Measurements from ENCODE around the gene SCFD2. TPM values are rescaled to one million over a fixed set of nuclear protein-coding genes. Genes with fewer than 3 reads are reported as not detected.

Gene SCFD2
- total and polyA plus RNA-seq, 2 of the 8 experiments (the other 6 are each of a cell fraction or from before 2014, with no cell fraction given): 6.2 to 10.2 TPM

GRCh38 chr4:52957835-52958631 lies 407.8 kb downstream of the SCFD2 start:
- Histone ChIP-seq H4K8ac (ENCODE audit: extremely low read depth, insufficient read depth, low read length) (no peak overlapping the region), H3K23ac (ENCODE audit: insufficient read length) (no peak overlapping the region), H3K56ac (replicated peaks; ENCODE audit: insufficient read length, low read depth, low read length) (no peak overlapping the region), H2BK15ac (ENCODE audit: low read length) (0 out of 2 replicates have a peak overlapping the region, but pooled peaks have one; percentile 5), H3K27ac (ENCODE audit: low read depth, low read length) (no peak overlapping the region), H2AFZ (ENCODE audit: low read length) (no peak overlapping the region), H3K14ac (ENCODE audit: insufficient read length) (no peak overlapping the region), H3K4me2 (ENCODE audit: insufficient read depth in 1 of 2, low read depth in 2 of 2, low read length in 2 of 2) (no peak overlapping the region), H2BK120ac (replicated peaks; ENCODE audit: low read depth, low read length) (no peak overlapping the region), H2BK20ac (ENCODE audit: low read length) (no peak overlapping the region), H3K9me3 (ENCODE audit: insufficient read depth in 2 of 2, low read depth in 1 of 2, low read length in 1 of 2) (no peaks in the 10 kb centered on the region), H3K18ac (ENCODE audit: extremely low read depth, low read length) (no peak overlapping the region), H4K5ac (ENCODE audit: insufficient read length, low read depth, low read length) (no peak overlapping the region), H2BK5ac (ENCODE audit: low read depth, low read length) (no peak overlapping the region), H3K79me1 (ENCODE audit: low read depth, low read length) (no peaks in the 10 kb centered on the region), H4K91ac (replicated peaks; ENCODE audit: insufficient read length, low read length) (no peak overlapping the region), H3K27me3 (replicated peaks in 1 of 4; ENCODE audit: control insufficient read depth in 3 of 4, extremely low read depth in 1 of 4, insufficient read depth in 3 of 4, low read length in 3 of 4) (no peaks in the 10 kb centered on the region), H3K79me2 (ENCODE audit: control insufficient read depth in 1 of 2, insufficient read depth in 2 of 2, low read length in 2 of 2) (no peaks in the 10 kb centered on the region), H4K20me1 (replicated peaks in 1 of 2; ENCODE audit: control insufficient read depth in 1 of 2, insufficient read depth in 2 of 2, low read length in 2 of 2) (no peaks in the 10 kb centered on the region), H2AK5ac (ENCODE audit: low read depth, low read length) (no peak overlapping the region), H2BK12ac (ENCODE audit: low read depth, low read length) (peak overlapping the region; percentile 32; the same call in 1 of the 2 replicates), H3K4me1 (replicated peaks in 1 of 4; ENCODE audit: control insufficient read depth in 3 of 4, insufficient read depth in 4 of 4, low read length in 3 of 4) (peaks cover 0 to 10% (median 3%) of the 10 kb centered on the region in 4 experiments; a peak in 3 of 7 replicates), H3K9ac (replicated peaks in 1 of 4; ENCODE audit: extremely low read depth in 1 of 4, low read depth in 3 of 4, low read length in 3 of 4) (no peak overlapping the region), H3K4me3 (ENCODE audit: extremely low read depth in 1 of 4, insufficient read depth in 2 of 4, low read depth in 3 of 4, low read length in 4 of 4) (no peak overlapping the region), H3K4ac (replicated peaks; ENCODE audit: insufficient read length, low read depth, low read length) (no peak overlapping the region), H3K36me3 (ENCODE audit: control insufficient read depth in 2 of 4, insufficient read depth in 4 of 4, low read length in 3 of 4) (no peaks in the 10 kb centered on the region), H3K23me2 (ENCODE audit: low read depth, low read length) (no peaks in the 10 kb centered on the region)
- no peak for FAIRE-seq
- POLR2A ChIA-PET (ENCODE audit: partially characterized antibody): interaction anchor here (1.4 kb wide), 1 partner anchor 93 kb away, joined by 4 read pairs; no protein-coding TSS in a partner anchor
- DNase-seq (ENCODE audit: low read depth in 1 of 2, low spot score in 2 of 2): no peak
- CTCF ChIA-PET (ENCODE audit: partially characterized antibody): interaction anchor here (0.9 to 2.3 kb wide), 4 partner anchors 15 to 45 kb away, joined by 3 to 6 read pairs (median 5); no protein-coding TSS in a partner anchor
- WGBS, 2 experiments (ENCODE audit: extremely low coverage in 1 of 2, insufficient coverage in 1 of 2, insufficient read length in 1 of 2, insufficient replicate concordance in 2 of 2, low coverage in 1 of 2, low lambda C conversion rate in 2 of 2, missing lambda C conversion rate in 1 of 2): 83% methylated on average over 12 of the region's 12 CpGs; no CpG with 5 or more reads in 1 of the 2 experiments
- no peak for TF ChIP-seq POU5F1 (IDR thresholded peaks at IDR 0.05; ENCODE audit: low read depth, low read length)
- TF ChIP-seq GABPA (IDR thresholded peaks at IDR 0.05; ENCODE audit: borderline replicate concordance, insufficient read depth, low read length): no peak
- TF ChIP-seq TEAD4 (IDR thresholded peaks at IDR 0.05; ENCODE audit: low read depth, low read length): no peak
- TF ChIP-seq, protein P1, sequence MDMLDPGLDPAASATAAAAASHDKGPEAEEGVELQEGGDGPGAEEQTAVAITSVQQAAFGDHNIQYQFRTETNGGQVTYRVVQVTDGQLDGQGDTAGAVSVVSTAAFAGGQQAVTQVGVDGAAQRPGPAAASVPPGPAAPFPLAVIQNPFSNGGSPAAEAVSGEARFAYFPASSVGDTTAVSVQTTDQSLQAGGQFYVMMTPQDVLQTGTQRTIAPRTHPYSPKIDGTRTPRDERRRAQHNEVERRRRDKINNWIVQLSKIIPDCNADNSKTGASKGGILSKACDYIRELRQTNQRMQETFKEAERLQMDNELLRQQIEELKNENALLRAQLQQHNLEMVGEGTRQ (IDR thresholded peaks at IDR 0.05; ENCODE audit: low read length): no peak
- TF ChIP-seq CHD1 (IDR thresholded peaks at IDR 0.05; ENCODE audit: low read depth, low read length): no peak
- TF ChIP-seq SAP30 (IDR thresholded peaks at IDR 0.05; ENCODE audit: insufficient read depth, insufficient replicate concordance, low read length): no peak
- TF ChIP-seq RFX5 (IDR thresholded peaks at IDR 0.05; ENCODE audit: borderline replicate concordance, low read depth, low read length): no peak
- no peak for TF ChIP-seq GTF2F1 (IDR thresholded peaks at IDR 0.05; ENCODE audit: borderline replicate concordance, low read depth, low read length)
- no peak for TF ChIP-seq POLR2AphosphoS5 (IDR thresholded peaks at IDR 0.05; ENCODE audit: low read depth, low read length)
- TF ChIP-seq ASH2L (IDR thresholded peaks at IDR 0.05; ENCODE audit: low read length): no peak
- no peak for TF ChIP-seq SUZ12 (IDR thresholded peaks at IDR 0.05; ENCODE audit: low read length)
- TF ChIP-seq YY1 (IDR thresholded peaks at IDR 0.05; ENCODE audit: low read depth, low read length): no peak

Data from H1 (cell line).